A549 (cell line): ENCODE data around the gene SLCO2A1.

ENCODE experiments used
- BHLHE40 ChIP-seq: IDR thresholded peaks from 2 replicates; pipeline ENCODE4 v1.6.1; 2012; ENCODE audit warnings: low read depth, low read length, inconsistent platforms
- CHD2 ChIP-seq: fragments of 150-350 bp; IDR thresholded peaks from 2 replicates; pipeline ENCODE4 v1.6.1; 2014; ENCODE audit warnings: low read length; ENCODE audit not compliant: partially characterized antibody
- E2F6 ChIP-seq: IDR thresholded peaks from 2 replicates; pipeline ENCODE4 v1.6.1; 2012; ENCODE audit warnings: low read depth, borderline replicate concordance
- FOXS1 ChIP-seq: fragments of 250-450 bp; sonication (Bioruptor Pico); IDR thresholded peaks from 2 replicates; pipeline ENCODE4 v1.5.0; 2020; ENCODE audit warnings: mild to moderate bottlenecking, moderate library complexity
- HDAC2 ChIP-seq: fragments of 200-600 bp; sonication (generic); IDR thresholded peaks from 2 replicates; pipeline ENCODE4 v1.6.1; 2016
- HOXA7 ChIP-seq: fragments of 250-450 bp; sonication (Bioruptor Pico); IDR thresholded peaks from 2 replicates; pipeline ENCODE4 v1.5.0; 2020; ENCODE audit warnings: mild to moderate bottlenecking, moderate library complexity
- MAFK ChIP-seq: fragments of 450-650 bp; IDR thresholded peaks from 2 replicates; pipeline ENCODE4 v1.6.1; 2014; ENCODE audit not compliant: partially characterized antibody
- MAX ChIP-seq: IDR thresholded peaks from 2 replicates; pipeline ENCODE4 v1.6.1; 2012
- MAZ ChIP-seq: fragments of 150-350 bp; IDR thresholded peaks from 2 replicates; pipeline ENCODE4 v1.6.1; 2014; ENCODE audit warnings: antibody characterized with exemption, low read depth, low read length, borderline replicate concordance
- PBX3 ChIP-seq: IDR thresholded peaks from 2 replicates; pipeline ENCODE4 v1.6.1; 2012
- POLR2A ChIP-seq: IDR thresholded peaks from 2 replicates; pipeline ENCODE4 v1.6.1; 2012; ENCODE audit warnings: mild to moderate bottlenecking, low read length
- RCOR1 ChIP-seq: fragments of 150-350 bp; IDR thresholded peaks from 2 replicates; pipeline ENCODE4 v1.6.1; 2014; ENCODE audit warnings: antibody characterized with exemption, low read length, low read depth
- ZC3H11A ChIP-seq: fragments of 450-650 bp; IDR thresholded peaks from 2 replicates; pipeline ENCODE4 v1.6.1; 2014; ENCODE audit warnings: antibody characterized with exemption, mild to moderate bottlenecking
- TF ChIP-seq, protein P1 (sequence below): fragments of >200 bp; sonication (Bioruptor Twin); formaldehyde crosslinking; IDR thresholded peaks from 3 replicates; pipeline ENCODE4 v1.5.1; 2016

DNA sequence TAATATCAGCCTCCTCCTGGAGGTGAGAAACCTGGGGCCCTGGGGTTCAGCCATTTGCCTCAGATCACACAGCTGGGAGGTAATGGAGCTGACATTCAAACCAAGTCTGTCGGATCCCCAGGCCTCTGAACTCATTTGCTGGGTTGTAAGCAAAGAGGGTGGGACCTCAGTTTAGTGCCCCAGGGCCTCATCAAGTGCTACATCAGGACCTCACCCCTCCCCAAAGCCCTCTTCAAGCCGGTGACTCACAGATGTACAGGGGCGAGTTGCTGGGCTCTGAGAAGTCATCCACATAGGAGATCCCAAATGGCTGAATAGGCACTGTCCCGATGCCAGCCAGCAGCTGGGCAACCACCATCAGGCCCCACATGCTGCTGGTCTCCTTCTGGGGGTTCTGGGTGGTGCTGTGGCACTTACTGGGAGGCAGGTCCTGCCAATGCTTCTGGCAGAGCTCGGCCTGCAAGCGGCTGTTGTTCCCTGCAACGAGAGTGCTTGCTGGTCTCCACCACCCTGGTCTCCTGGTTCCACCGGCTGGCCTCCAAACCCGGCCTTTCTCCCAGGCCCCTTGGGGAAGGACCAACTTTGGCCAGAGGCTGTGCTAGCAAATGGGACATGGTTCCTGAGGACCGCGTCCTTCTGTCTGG lies 74.9 kb downstream of the SLCO2A1 start:
- TF ChIP-seq RCOR1 (no peak), PBX3 (no peak), MAFK (no peak), POLR2A (no peak), BHLHE40 (no peak), E2F6 (no peak), FOXS1 (CRISPR knock-in tag) (no peak), HDAC2 (no peak), CHD2 (no peak), MAX (no peak), HOXA7 (CRISPR knock-in tag) (no peak), MAZ (no peak), ZC3H11A (no peak)
- TF ChIP-seq, protein P1, sequence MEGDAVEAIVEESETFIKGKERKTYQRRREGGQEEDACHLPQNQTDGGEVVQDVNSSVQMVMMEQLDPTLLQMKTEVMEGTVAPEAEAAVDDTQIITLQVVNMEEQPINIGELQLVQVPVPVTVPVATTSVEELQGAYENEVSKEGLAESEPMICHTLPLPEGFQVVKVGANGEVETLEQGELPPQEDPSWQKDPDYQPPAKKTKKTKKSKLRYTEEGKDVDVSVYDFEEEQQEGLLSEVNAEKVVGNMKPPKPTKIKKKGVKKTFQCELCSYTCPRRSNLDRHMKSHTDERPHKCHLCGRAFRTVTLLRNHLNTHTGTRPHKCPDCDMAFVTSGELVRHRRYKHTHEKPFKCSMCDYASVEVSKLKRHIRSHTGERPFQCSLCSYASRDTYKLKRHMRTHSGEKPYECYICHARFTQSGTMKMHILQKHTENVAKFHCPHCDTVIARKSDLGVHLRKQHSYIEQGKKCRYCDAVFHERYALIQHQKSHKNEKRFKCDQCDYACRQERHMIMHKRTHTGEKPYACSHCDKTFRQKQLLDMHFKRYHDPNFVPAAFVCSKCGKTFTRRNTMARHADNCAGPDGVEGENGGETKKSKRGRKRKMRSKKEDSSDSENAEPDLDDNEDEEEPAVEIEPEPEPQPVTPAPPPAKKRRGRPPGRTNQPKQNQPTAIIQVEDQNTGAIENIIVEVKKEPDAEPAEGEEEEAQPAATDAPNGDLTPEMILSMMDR: no peak
